SKM-1 treated with dmso at 0.1 percent for 144 hours (cell line): ENCODE data around the gene SRSF3.
A peak's percentile ranks its signal among the peaks of the same experiment; 100 is the strongest.

Experiments
- DNase-seq: peaks from one replicate; lab custom pipeline; 2025; ENCODE audit not compliant: unreplicated experiment; lab: John Stamatoyannopoulos, UW

The SRSF3 gene

DNA sequence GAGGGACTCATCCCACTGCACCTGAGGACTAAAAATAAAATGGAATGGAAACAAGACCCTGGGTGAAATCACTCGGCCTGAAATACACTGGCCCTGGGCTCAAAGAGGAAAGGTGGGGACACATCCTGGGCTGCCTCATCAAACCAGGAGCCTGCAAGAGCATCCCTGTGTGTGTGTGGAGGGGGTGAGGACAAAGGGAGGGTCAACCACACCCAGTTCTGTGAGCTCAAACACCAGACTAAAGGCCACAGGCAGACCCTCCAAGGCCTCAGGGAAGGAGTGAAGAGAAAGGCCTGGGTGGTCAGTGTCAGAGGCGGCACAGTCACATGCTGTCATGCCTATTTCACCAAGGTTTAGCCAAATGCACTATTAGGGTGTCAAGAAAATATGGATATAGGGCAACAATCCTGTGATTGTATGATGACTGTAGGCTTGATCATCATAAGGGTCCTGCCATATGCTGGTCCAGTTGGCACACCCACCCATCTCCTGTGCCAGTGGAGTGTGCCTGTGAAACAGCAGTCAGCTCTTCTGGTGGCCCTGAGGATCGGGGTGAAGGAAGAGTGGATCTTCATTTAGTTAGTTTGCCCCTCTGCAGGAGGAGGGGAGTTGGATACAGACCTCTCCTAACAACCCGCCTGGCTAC, 28.9 kb downstream of the SRSF3 start:
- DNase-seq: no peak

- peak; percentile 74 for DNase-seq
Observed at GRCh38 chr6:36623547-36624459, 29.6 kb downstream of the SRSF3 start.

DNA sequence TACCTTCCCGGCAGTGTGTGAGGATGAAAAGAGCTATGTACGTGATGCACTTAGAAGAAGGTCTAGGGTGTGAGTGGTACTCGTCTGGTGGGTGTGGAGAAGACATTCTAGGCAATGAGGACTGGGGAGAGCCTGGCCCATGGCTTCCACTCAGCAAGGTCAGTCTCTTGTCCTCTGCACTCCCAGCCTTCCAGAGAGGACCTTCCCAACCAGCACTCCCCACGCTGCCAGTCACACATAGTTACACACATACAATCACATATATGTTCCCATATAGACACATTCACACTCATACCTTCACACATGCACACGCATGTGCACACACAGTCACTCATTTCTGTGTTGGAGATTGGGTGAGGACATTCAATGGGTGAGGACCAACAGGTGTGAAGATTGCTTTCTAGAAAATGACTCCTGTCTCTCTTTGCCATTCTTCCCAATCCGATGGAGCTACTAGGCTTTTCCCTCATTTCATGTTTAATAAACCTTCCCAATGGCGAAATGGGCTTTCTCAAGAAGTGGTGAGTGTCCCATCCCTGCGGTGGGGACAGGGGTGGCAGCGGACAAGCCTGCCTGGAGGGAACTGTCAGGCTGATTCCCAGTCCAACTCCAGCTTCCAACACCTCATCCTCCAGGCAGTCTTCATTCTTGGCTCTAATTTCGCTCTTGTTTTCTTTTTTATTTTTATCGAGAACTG, 30.4 kb downstream of the SRSF3 start:
- DNase-seq: no peak

- no peak for DNase-seq
Observed at GRCh38 chr6:36625158-36625919, 31.2 kb downstream of the SRSF3 start.

DNA sequence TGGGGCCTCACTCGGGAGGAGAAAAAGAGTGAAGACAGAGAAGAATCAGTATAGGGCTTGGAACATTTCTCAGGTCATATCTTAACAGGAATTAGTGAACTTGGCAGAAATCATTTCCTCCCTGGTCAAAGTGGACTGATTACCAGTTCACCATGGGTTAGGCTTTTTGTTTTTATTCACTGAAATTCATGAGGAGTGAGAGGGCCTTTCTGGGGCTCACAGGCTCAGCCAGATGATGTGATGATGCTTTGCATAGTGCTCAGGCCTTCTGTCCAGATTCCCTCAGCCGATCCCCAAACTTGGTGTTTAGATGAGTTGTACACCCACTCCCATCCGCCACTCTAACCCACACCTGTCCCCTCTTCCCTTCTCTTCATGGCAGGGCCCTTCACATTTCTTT, 32.5 kb downstream of the SRSF3 start:
- DNase-seq: no peak

DNA sequence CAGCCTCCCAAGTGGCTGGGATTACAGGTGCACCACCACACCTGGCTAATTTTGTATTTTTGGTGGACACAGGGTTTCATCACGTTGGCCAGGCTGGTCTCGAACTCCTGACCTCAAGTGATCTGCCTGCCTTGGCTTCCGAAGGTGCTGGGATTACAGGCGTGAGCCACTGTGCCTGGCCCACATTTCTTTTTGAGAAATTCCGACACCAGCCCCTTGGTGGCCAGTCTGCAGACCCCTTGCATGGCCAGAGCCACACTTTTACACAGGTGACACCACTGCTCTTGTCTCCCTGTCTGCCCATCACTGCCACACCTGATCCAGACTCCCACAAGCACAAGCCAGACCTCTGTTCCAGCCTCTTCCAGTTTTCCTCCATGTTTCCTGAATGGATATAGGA, 33.0 kb downstream of the SRSF3 start:
- no peak for DNase-seq

- no peak for DNase-seq
Observed at GRCh38 chr6:36627801-36628246, 33.7 kb downstream of the SRSF3 start.

DNA sequence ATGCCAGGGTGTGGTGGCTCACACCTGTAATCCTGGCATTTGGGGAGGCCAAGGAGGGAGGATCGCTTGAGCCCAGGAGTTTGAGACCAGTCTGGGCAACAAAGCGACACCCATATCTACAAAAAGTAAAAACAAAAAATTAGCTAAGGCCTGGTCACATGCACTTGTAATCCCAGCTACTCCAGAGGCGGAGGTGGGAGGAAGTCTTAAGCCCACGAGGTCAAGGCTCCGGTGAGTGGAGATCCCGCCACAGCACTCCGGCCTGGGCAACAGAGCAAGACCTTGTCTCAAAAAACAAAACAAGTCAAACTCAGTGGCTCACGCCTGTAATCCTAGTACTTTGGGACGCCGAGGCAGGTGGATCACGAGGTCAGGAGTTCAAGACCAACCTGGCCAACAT, 35.6 kb downstream of the SRSF3 start:
- no peak for DNase-seq

DNA sequence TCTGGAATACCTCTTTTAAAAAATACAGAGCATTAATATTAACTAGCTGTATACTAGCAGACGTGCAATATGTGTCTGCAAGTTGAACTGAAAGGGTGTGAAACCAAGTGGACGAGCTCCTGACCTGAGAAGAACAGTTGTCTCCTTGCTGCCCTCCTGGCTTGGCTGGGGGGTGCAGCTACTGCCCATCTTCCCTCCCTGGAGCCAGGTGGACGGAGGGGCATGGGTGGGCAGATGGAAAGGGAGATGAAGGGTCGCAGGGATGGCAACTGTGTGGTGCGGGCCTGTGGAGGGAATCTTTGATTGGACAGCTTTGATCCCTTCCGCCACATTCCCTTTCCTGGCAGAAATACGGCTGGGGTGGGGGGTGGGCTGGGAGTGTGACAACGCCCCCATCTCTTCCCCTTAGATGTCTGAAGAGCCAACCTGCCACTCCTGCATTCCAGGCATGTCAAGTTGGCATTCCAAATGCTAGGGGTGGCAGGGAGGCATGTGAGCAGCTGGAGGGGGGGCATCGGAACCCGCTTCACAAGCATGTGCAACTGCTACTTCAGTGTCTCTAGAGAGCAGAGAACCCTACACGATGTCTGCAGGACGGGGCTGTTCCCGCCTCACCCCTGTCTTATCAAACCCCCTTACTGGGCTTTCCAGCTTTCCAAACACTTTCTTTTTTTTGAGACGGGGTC, 37.3 kb downstream of the SRSF3 start:
- no peak for DNase-seq

DNA sequence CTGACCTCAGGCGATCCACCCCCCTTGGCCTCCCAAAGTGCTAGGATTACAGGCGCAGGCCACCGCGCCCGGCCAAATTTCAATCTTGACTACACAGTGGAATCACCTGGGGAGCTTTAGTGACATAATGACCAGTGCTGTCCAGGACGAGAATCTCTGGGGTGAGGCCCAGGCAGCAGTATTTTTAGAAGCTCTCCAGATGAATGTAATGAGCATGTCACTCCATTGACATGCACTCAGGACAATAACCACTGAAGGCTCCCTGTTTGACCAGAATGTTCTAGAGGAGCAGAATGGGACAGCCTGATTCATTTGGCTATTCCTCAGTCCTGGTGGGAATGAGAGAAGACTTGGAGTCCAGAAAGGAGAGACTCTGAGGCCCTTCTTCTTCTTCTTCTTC, 39.2 kb downstream of the SRSF3 start:
- DNase-seq: no peak

GRCh38 chr6:36633915-36634314, 39.8 kb downstream of the SRSF3 start:
- DNase-seq: no peak

DNA sequence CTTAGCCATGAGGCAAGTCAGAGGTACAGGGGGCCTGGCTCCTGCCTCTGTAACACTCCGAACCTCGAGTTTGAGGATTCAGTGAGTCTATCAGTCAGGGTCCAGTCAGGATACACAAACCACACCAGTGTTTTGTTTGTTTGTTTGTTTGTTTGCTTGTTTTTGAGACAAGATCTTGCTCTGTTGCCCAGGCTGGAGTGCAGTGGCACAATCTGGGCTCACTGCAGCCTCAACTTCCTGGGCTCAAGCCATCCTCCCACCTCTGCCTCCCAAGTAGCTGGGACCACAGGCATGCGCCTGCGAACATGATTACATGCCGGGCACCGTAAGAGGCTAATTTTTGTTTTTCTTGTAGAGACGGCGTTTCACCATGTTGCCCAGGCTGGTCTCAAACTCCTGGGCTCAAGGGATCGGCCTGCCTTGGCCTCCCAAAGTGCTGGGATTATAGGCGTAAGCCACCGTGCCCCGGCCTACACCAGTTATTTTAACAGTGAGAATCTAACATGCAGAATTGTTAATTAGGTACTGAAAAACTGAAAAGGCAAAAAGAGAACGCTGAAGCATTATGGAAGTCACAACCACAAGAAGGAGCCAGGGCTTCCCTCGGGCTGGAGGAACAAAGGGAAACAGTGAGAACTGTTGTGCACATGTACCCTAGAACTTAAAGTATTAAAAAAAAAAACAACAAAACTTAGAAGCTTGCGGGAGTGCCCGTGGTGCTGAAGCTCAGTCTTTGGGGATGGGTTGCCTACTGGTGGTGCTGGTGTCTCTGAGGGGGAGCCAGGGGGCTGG, 40.4 kb downstream of the SRSF3 start:
- no peak for DNase-seq

- no peak for DNase-seq
Observed at GRCh38 chr6:36636283-36636682, 42.1 kb downstream of the SRSF3 start.

DNA sequence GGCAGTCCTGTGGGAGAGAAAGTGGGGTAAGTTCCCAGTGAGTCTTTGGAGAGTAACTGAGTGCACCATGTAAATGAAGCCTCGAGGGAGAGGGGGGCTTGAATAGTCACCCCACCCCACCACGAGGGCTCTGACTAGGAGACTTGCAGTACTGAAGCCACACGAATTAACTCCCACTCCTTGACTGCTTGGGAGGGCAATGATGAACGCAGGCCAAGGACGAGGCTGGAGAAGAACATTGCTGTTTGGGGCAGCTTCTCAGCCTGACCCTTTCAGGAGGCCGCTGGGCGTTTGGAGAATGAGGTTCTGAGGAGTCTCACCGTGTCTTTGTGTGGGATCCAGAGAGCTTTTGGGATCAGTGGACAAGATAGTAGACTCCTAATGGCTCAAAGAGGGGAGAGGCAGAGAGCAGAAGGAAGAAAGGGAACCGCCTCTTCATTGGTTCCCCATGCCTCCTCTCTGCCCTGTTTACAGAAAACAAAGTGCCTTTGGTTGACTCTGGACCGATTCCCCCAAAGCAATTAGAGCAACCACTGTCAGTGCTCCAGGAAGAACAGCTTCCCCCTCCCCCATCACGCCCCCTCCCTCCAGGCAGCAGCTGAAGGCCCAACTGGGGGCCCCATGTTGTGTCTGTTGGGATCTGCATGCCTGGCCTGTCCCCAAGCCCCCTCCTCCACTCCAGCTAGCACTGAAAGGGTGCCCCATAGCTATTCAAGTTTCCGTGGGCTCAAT, 42.7 kb downstream of the SRSF3 start:
- DNase-seq: no peak

- no peak for DNase-seq
Observed at GRCh38 chr6:36638579-36638978, 44.4 kb downstream of the SRSF3 start.

GRCh38 chr6:36639171-36639808, 45.1 kb downstream of the SRSF3 start:
- DNase-seq: no peak

GRCh38 chr6:36641543-36641942, 47.4 kb downstream of the SRSF3 start:
- no peak for DNase-seq
